GM18858 (cell line): Measurements from ENCODE around the gene DGKI.

ENCODE experiments used
- ATAC-seq: cut with Tn5 transposase; IDR thresholded peaks from one replicate; pipeline ENCODE4 v1.9.1; 2021; ENCODE audit not compliant: unreplicated experiment

Gene DGKI

DNA sequence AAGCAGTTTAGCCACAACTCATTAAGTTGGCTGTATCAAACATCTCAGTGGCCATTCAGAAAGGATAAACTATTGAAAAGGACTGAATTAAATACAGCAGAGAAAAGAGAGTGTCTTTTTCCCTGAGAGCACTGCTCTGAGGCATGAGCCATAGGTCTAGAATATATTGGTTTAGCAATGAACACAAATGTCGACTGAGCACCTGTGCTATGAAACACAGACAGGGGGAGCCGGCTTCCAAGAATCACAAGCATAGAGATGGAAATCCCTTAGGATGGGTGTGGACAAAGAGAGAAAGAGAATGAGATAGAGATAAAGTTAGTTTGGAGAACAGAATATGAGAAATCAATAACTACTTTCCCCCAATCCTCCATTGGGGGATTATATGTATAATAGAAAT, 54.8 kb downstream of the DGKI start:
- ATAC-seq = no peak

DNA sequence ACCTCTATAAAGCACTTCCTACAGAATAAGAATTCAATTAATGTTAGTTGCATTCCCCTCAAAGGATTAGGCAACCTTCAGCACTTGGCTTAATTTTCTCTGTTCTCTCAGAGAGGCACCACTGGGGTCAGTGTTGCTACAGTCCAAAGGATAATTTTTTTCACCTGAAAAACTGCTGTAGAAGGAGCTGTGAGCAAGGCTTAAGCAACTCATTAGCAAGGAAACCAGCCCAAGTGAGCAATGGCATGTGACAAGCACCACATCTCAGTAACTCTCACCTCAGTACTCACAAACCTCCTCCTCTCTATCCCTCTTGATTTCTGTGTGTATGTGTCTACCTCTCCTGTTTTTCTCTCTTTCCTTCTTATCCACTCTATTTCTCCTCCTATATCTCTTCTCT, 55.9 kb downstream of the DGKI start:
- no peak for ATAC-seq

GRCh38 chr7:137789215-137789882, 57.4 kb downstream of the DGKI start:
- ATAC-seq = no peak

- no peak for ATAC-seq
Observed at GRCh38 chr7:137787301-137787976, 59.3 kb downstream of the DGKI start.

GRCh38 chr7:137778511-137778910, 68.3 kb downstream of the DGKI start:
- ATAC-seq = no peak

DNA sequence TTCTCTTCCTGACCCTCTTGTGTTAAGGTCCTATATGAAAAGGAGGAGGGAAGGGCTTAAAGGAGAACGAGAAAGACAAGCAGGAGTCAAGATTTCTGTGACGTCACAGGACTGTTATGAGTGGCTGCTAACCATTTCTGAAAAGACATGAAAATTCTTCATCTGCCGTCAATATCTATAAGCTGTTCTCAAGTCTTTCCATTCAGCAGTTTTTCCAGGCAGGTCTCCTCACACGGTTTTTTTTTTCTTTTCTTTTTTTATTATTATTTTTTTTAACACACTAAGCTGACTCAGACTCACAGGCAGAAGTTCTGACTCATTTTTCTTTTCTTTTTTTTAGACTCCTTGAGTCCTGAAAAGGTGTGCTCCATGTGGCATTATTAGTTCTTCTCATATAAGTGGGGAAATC, 72.0 kb downstream of the DGKI start:
- ATAC-seq = no peak

DNA sequence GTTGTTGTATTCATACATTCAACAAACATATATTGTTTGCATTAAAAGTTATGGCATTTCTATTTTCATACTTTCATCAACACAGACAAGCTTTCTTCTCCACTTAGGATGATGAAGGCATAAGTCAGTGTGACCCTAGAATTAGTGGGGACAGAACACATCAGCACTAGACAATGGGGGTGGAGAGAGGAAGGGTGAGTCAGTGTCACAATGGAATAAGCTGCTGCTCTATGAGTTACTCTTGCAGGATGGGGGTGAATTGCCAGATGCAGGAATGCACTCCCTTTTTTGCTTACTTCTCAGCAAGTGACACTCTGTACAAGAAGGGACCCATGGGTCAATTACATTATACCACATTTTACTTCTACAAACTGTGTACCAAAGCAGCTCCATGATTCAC, 74.0 kb downstream of the DGKI start:
- no peak for ATAC-seq

DNA sequence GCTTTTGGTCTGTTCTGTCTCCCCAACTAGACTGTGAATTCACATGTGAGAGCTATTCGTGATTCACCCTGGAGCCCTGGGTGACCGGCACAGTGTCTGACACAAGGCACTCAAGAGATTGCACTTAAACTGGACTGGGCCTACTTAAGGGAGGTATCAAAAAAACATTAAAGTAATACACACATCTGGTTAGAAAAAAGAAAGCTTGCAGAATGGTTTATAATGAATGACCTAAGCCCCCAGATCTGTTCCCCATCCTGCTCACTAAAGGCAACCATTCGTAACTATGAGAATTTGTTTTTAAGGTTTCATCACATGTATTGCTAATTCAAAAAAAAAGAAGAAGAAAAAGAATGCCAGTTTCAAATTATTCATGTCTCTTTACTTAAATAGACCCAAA, 74.5 kb downstream of the DGKI start:
- no peak for ATAC-seq

DNA sequence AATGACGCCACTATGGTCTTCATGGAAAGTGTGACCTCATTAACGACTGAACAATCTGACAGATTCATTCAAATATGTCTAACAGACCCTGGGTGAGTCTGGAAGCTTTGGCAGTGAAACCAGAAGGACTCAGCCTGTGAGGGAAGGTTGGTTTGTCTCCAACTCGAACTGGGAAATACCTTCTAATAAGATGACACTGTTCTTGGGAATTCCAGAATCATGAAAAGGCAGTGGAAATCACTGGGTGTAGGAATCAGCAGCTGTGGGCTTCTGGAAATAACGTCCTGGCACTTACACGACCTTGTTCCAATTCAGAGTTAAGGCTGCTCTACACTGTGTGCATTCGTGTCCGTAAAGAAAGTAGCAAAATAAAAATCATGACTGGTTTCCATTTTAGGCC, 75.1 kb downstream of the DGKI start:
- no peak for ATAC-seq

DNA sequence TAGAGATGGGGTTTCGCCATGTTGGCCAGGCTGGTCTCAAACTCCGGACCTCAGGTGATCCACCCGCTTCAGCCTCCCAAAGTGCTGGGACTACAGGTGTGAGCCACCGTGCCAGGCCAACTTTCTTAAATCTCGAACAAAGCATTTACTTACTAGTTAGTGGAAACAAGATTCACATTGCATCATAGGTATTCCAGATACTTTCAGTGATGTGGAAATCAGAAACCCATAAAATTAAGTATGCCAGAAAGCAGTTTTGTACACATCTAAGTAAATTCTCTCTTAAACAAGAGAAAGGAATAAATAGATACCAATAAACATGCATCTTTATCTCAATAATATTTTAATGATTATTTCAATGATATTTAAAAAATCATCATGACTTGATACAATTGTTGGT, 75.5 kb downstream of the DGKI start:
- no peak for ATAC-seq

- ATAC-seq = no peak
Observed at GRCh38 chr7:137768366-137768765, 78.4 kb downstream of the DGKI start.

- no peak for ATAC-seq
Observed at GRCh38 chr7:137762334-137762733, 84.4 kb downstream of the DGKI start.

GRCh38 chr7:137760111-137760510, 86.7 kb downstream of the DGKI start:
- ATAC-seq = no peak

- ATAC-seq = no peak
Observed at GRCh38 chr7:137757146-137757925, 89.4 kb downstream of the DGKI start.

GRCh38 chr7:137755846-137756651, 90.7 kb downstream of the DGKI start:
- no peak for ATAC-seq

GRCh38 chr7:137755427-137755826, 91.3 kb downstream of the DGKI start:
- ATAC-seq = no peak

GRCh38 chr7:137753948-137754851, 92.6 kb downstream of the DGKI start:
- ATAC-seq = no peak

DNA sequence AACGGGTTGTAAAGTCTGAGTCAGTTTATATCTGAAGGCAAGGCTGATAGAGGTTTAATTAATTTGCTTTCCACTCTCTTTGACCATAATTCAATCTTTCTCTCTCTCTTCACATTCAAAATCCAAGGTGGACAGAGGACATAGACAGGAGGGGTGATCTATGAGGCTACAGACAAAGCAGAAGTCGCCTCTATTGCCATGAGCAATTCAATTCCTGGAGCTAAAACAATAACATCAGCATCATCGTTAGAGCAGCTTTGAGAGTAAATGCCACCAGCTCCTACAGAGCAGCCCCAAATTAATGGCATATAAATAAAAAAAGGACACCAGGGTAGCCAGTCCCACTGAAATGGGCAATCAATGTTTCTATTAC, 93.2 kb downstream of the DGKI start:
- no peak for ATAC-seq

DNA sequence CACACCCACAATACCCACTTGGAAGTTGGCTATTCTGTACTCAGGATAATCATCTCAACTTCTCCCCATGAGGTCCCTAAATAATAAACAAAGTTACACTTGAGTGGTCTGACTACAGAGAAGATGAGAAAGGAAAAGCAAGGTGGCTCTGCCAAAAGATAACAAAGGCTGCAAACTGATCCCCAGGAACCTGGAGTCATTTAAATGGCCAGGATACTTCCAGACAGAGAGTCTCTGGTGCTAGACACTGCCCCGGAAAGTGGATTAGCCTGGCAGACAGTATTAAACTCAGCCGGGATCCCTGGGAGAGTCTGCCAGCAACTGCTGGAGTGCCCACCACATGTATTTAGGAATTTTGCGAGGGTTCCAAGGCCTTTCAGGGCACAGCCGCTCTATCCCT, 93.7 kb downstream of the DGKI start:
- no peak for ATAC-seq

GRCh38 chr7:137751361-137752009, 95.3 kb downstream of the DGKI start:
- no peak for ATAC-seq
